Stimulated activated CD8-positive, alpha-beta memory T cell treated with anti-CD3 and anti-CD28 coated beads, Interleukin-4, amount 100 ng/mL, for 1 hour (primary cell): ENCODE results near the gene NNMT.

Source experiments
- DNase-seq, 2 donors: peaks; one replicate each; pipeline ENCODE4 v3.0.0-alpha.2; 2020; ENCODE audit warnings: low read depth in 2 of 2, low spot score in 1 of 2

The NNMT gene

GRCh38 chr11:114283422-114283821, 12.8 kb upstream of the NNMT start:
- no peak for DNase-seq

DNA sequence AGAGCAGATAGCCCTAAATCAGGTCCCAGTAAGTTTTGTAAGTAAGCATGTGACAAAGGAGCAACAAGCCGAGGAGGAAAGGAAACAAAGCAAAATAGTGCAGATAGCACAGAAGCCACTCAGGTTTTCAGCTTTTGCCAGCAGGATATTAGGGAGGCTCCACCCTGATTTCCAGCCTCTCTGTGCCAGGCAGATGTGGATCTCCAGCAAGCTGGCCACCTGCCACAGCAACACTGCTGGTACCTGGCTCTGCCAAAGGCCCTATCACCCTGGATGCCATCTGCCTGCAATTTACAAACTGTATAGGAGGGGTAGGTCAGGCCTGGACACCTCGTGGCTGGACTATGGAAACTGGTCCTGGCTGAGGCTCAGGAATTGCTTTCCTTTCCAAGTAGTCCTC, 12.2 kb upstream of the NNMT start:
- no peak for DNase-seq

- no peak for DNase-seq
Observed at GRCh38 chr11:114284914-114285313, 11.3 kb upstream of the NNMT start.

DNA sequence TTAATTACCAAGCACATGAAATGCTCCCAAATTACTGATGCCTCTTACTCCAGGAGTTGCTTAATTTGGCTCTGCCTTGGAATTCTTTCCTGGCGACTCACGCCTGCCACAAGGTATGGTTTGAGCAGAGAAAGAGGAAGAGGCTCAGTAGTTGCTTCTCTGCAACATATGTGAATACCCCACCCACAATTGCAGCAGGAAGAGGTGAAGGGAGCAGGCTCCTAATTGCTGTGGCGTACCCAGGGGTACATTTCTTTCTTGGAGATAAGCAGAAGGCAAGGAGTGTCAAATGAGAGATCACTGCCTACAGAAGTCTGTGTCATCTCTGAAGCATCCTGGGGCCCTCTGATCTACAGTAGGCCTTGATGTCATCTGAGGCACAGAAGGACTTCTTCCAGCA, 10.6 kb upstream of the NNMT start:
- DNase-seq, result no peak

DNA sequence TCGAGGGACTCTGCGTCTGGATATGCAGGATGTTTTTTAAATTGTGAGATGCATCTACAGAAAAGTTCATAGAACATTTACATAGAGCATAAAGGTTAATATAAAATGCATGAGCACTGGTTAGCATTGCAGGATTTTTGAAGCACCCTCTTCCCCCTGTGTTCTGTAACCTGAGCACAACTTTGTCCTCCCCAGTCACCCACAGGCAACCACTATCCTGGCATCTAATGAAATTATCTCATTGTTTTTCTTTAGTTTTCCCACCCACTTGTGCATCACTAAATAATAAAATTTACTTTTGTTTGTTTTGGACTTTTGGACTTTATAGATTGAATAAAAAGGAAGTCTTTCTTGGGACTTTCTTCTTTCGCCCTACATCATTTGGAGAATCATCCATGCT, 10.0 kb upstream of the NNMT start:
- DNase-seq, result no peak

- no peak for DNase-seq
Observed at GRCh38 chr11:114287154-114287553, 9.0 kb upstream of the NNMT start.

- no peak for DNase-seq
Observed at GRCh38 chr11:114288136-114288535, 8.1 kb upstream of the NNMT start.

- no peak for DNase-seq
Observed at GRCh38 chr11:114289779-114290178, 6.4 kb upstream of the NNMT start.

GRCh38 chr11:114290503-114291235, 5.5 kb upstream of the NNMT start:
- no peak for DNase-seq

DNA sequence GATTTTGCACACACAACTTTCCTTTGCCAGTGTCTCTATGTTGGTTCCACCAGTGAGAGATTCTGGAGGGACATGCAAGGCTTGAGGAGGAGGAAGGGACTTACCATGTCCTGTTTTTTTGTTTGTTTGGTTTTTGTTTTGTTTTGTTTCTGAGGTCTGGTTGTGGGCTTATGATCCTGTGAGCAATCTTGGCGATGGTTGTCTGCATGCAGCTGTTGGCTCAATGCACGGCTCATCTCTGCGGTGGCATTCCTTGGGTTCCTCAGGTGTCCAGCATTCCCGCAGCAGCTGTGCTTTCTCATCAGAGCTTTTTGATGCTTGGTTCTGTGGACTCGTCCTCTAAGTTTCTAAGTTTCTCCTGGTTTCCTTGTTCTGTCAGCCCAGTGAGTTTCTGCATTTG, 4.8 kb upstream of the NNMT start:
- DNase-seq, result no peak

- DNase-seq, result no peak
Observed at GRCh38 chr11:114291842-114292680, 4.1 kb upstream of the NNMT start.

GRCh38 chr11:114293201-114293711, 2.9 kb upstream of the NNMT start:
- no peak for DNase-seq

GRCh38 chr11:114296605-114297372, 590 bp downstream of the NNMT start:
- no peak for DNase-seq

GRCh38 chr11:114297806-114298709, 1.9 kb downstream of the NNMT start:
- DNase-seq, result no peak

DNA sequence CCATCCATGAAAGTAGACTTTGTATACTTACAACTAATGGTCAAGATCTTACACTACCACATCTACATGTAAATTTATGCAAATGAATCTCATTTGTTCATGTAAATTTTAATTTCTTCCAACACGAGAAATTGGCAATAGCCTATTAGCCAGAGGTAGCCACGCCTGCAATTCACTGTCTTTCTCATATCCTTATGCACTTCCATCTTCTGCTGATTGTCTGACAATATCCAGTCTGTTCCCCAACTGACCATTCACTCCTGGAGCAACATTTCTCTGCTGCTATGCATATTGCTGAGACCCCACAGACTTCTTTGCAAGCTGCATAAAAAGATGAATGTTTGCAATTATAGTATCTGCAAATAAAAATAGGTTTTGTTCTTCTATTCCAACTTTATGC, 2.5 kb downstream of the NNMT start:
- no peak for DNase-seq

DNA sequence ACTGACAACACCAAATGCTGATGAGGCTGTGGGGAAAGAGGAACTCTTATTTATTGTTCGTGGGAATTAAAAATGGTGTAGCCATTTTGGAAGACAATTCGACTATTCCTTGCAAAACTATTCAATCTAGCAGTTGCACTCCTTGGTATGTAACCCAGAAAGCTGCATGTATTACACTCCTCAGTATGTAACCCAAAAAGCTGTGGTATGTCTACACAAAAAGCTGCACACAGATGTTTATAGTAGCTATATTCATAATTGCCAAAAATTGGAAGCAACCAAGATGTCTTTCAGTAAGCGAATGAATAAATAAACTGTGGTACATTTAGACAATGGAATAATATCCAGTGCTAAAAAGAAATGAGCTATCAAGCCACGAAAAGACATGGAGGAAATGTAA, 4.9 kb downstream of the NNMT start:
- no peak for DNase-seq

GRCh38 chr11:114301927-114302326, 5.7 kb downstream of the NNMT start:
- DNase-seq, result no peak

GRCh38 chr11:114302663-114303062, 6.5 kb downstream of the NNMT start:
- DNase-seq, result no peak

DNA sequence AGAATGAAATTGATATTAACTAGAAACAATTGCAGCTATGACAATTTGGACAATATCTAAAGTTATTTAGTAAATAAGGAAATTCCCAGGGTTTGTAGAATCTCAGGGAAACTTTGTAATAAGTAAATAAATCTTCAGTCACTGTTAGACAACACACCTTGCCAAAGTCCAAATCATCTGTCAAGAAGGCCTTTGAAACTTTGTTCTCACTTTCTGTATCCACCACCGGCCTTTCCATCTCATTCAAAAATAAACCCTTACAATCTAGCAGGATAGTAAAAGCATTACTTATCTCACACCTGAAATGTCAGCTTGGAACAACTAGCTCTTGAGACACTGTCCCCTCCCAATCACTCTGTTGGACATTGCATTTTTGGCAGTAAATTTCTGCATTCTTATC, 7.9 kb downstream of the NNMT start:
- no peak for DNase-seq

- DNase-seq, result no peak
Observed at GRCh38 chr11:114304969-114305368, 8.8 kb downstream of the NNMT start.
